GM23338 (cell line): Measurements from ENCODE around the gene RBFOX1. TPM values are rescaled to one million over a fixed set of nuclear protein-coding genes. Genes with fewer than 3 reads are reported as not detected.

ENCODE experiments used
- ATAC-seq: fragments of 200-7000 bp; cut with Tn5 transposase; 3 replicates; pipeline ENCODE4 v1.9.1; 2020
- DNase-seq: peaks from one replicate; pipeline ENCODE4 v3.0.0-alpha.2; 2015; ENCODE audit warnings: low spot score
- H2AFZ ChIP-seq: fragments of 200-600 bp; sonication (generic); 2 replicates; pipeline ENCODE4 v1.8.0; 2016; ENCODE audit warnings: antibody characterized with exemption, mild to moderate bottlenecking, moderate library complexity
- H3F3A ChIP-seq: fragments of 200-600 bp; sonication (generic); replicated peaks from 2 replicates; pipeline ENCODE4 v1.8.0; 2017; ENCODE audit warnings: antibody characterized with exemption, mixed run types, low read depth
- H3K27ac ChIP-seq: fragments of 200-600 bp; sonication (generic); 2 replicates; pipeline ENCODE4 v1.6.1; 2016; ENCODE audit warnings: low read depth
- H3K27me3 ChIP-seq: fragments of 200-600 bp; sonication (generic); 2 replicates; pipeline ENCODE4 v1.8.0; 2016; ENCODE audit warnings: mild to moderate bottlenecking, mixed run types, moderate library complexity; ENCODE audit not compliant: insufficient read depth
- H3K36me3 ChIP-seq: fragments of 200-600 bp; sonication (generic); 2 replicates; pipeline ENCODE4 v1.8.0; 2016; ENCODE audit warnings: mild to moderate bottlenecking; ENCODE audit not compliant: insufficient read depth
- H3K4me1 ChIP-seq: fragments of 200-600 bp; sonication (generic); 2 replicates; pipeline ENCODE4 v1.8.0; 2016; ENCODE audit warnings: mild to moderate bottlenecking, moderate library complexity; ENCODE audit not compliant: insufficient read depth
- H3K4me2 ChIP-seq: fragments of 200-600 bp; sonication (generic); 2 replicates; pipeline ENCODE4 v1.7.1; 2017; ENCODE audit warnings: mixed run types
- H3K4me3 ChIP-seq: fragments of 200-600 bp; sonication (generic); 2 replicates; pipeline ENCODE4 v1.6.1; 2016; ENCODE audit warnings: mixed run types
- H3K79me2 ChIP-seq: fragments of 200-600 bp; sonication (generic); replicated peaks from 2 replicates; pipeline ENCODE4 v1.8.0; 2017; ENCODE audit warnings: mild to moderate bottlenecking; ENCODE audit not compliant: insufficient read depth
- H3K9me2 ChIP-seq: fragments of 200-600 bp; sonication (generic); 2 replicates; pipeline ENCODE4 v1.8.0; 2017; ENCODE audit not compliant: insufficient read depth
- H4K20me1 ChIP-seq: fragments of 200-600 bp; sonication (generic); replicated peaks from 2 replicates; pipeline ENCODE4 v1.8.0; 2017; ENCODE audit warnings: mild to moderate bottlenecking; ENCODE audit not compliant: insufficient read depth
- H3K27ac Mint-ChIP-seq: 2 replicates; pipeline ENCODE4 v1.8.0; 2020; ENCODE audit warnings: inconsistent platforms, mild to moderate bottlenecking, moderate library complexity, mixed read lengths
- H3K27me3 Mint-ChIP-seq: 3 replicates; pipeline ENCODE4 v1.8.0; 2022; ENCODE audit warnings: low read depth, mild to moderate bottlenecking, moderate library complexity, mixed read lengths, inconsistent platforms; ENCODE audit not compliant: insufficient read depth, poor library complexity
- H3K36me3 Mint-ChIP-seq: 3 replicates; pipeline ENCODE4 v1.8.0; 2021; ENCODE audit warnings: low read depth, mild to moderate bottlenecking, inconsistent platforms, moderate library complexity, mixed read lengths
- H3K4me1 Mint-ChIP-seq: 3 replicates; pipeline ENCODE4 v1.8.0; 2020; ENCODE audit warnings: mild to moderate bottlenecking, inconsistent platforms, mixed read lengths
- H3K4me3 Mint-ChIP-seq: 3 replicates; pipeline ENCODE4 v1.8.0; 2021; ENCODE audit warnings: moderate library complexity, mild to moderate bottlenecking, inconsistent platforms, mixed read lengths
- H3K9me3 Mint-ChIP-seq: 3 replicates; pipeline ENCODE4 v1.8.0; 2020; ENCODE audit warnings: moderate library complexity, mild to moderate bottlenecking, inconsistent platforms, mixed read lengths
- CREB1 ChIP-seq: fragments of 250-450 bp; sonication (Bioruptor Pico); IDR thresholded peaks from 2 replicates; pipeline ENCODE4 v1.5.0; 2020; ENCODE audit warnings: low read depth, mild to moderate bottlenecking, moderate library complexity
- CTCF ChIP-seq, 2 experiments: fragments of 200-600 bp in 1 of 2; sonication (generic) in 1 of 2; conservative IDR thresholded peaks; 2 replicates each; pipeline versions ENCODE4 v1.5.1 to v1.6.1; 2016 to 2017; ENCODE audit warnings: antibody characterized with exemption in 2 of 2, low read depth in 2 of 2, mild to moderate bottlenecking in 2 of 2, moderate library complexity in 1 of 2
- EZH2 ChIP-seq: fragments of 200-600 bp; sonication (generic); IDR thresholded peaks from one replicate; pipeline ENCODE4 v1.8.0; 2017; ENCODE audit warnings: antibody characterized with exemption, mild to moderate bottlenecking, low read depth; ENCODE audit not compliant: unreplicated experiment
- EZH2phosphoT487 ChIP-seq: fragments of 200-600 bp; sonication (generic); IDR thresholded peaks from one replicate; pipeline ENCODE4 v1.8.1; 2018; ENCODE audit warnings: antibody characterized with exemption; ENCODE audit not compliant: unreplicated experiment
- JUNB ChIP-seq: IDR thresholded peaks from one replicate; pipeline ENCODE4 v1.6.1; 2016; ENCODE audit warnings: antibody characterized with exemption; ENCODE audit not compliant: unreplicated experiment
- NANOG ChIP-seq: IDR thresholded peaks from 2 replicates; pipeline ENCODE4 v1.6.1; 2016; ENCODE audit warnings: antibody characterized with exemption, borderline replicate concordance
- POLR2AphosphoS5 ChIP-seq: IDR thresholded peaks from 2 replicates; pipeline ENCODE4 v1.6.1; 2016; ENCODE audit warnings: antibody characterized with exemption, low read depth
- STAT1 ChIP-seq: IDR thresholded peaks from one replicate; pipeline ENCODE4 v1.6.1; 2016; ENCODE audit warnings: antibody characterized with exemption; ENCODE audit not compliant: unreplicated experiment
- ZNF114 ChIP-seq: fragments of 250-450 bp; sonication (Bioruptor Pico); IDR thresholded peaks from 2 replicates; pipeline ENCODE4 v1.5.0; 2020; ENCODE audit warnings: mild to moderate bottlenecking, moderate library complexity
- ZNF331 ChIP-seq: fragments of 250-450 bp; sonication (Bioruptor Pico); IDR thresholded peaks from 2 replicates; pipeline ENCODE4 v1.5.0; 2020; ENCODE audit warnings: low read depth, mild to moderate bottlenecking, moderate library complexity
- polyA plus RNA-seq: library from polyadenylated mRNA; unstranded; fragments of >200 nt; fragmentation: Nextera tagmentation; extraction: Ambion mirVana; gene quantifications from 2 replicates; pipeline ENCODE4 v1.2.1, GENCODE V29; 2016
- total RNA-seq: library from RNA; depleted of rRNA; stranded (reverse); fragments of >200 nt; shearing (Covaris generic); gene quantifications from 2 replicates; pipeline ENCODE4 v1.2.3, GENCODE V29; 2014
- TF ChIP-seq, protein P1 (sequence below): IDR thresholded peaks from one replicate; pipeline ENCODE4 v1.6.1; 2018; ENCODE audit warnings: antibody characterized with exemption; ENCODE audit not compliant: unreplicated experiment
- TF ChIP-seq, protein P2 (sequence below): fragments of 250-450 bp; sonication (Bioruptor Pico); IDR thresholded peaks from 2 replicates; pipeline ENCODE4 v1.5.0; 2020; ENCODE audit warnings: mild to moderate bottlenecking, moderate library complexity
- TF ChIP-seq, protein P3 (sequence below): IDR thresholded peaks from 2 replicates; pipeline ENCODE4 v1.6.1; 2016; ENCODE audit warnings: antibody characterized with exemption

Gene RBFOX1
- total and polyA plus RNA-seq, 2 experiments from 2014 or later, result 2.5 to 3.6 TPM

- Histone ChIP-seq H4K20me1 (no peaks in the 10 kb centered on the region), H3F3A (no peaks in the 10 kb centered on the region), H3K9me2 (no peaks in the 10 kb centered on the region)
These were observed 66.7 kb downstream of the RBFOX1 start for GRCh38 chr16:7399296-7399695.

More at GRCh38 chr16:7399296-7399695, 66.7 kb downstream of the RBFOX1 start:
- H3K27me3 Mint-ChIP-seq, result no peaks in the 10 kb centered on the region
- Histone ChIP-seq H2AFZ (no peak overlapping the region), H3K36me3 (no peaks in the 10 kb centered on the region; the same call in 1 of the 2 replicates), H3K79me2 (no peaks in the 10 kb centered on the region), H3K27me3 (no peaks in the 10 kb centered on the region), H3K4me2 (no peak overlapping the region), H3K4me1 (no peaks in the 10 kb centered on the region), H3K4me3 (no peak overlapping the region), H3K27ac (no peak overlapping the region)
- H3K27ac Mint-ChIP-seq, result no peak overlapping the region
- no peak overlapping the region for H3K4me3 Mint-ChIP-seq
- no peaks in the 10 kb centered on the region; the same call in 2 of the 3 replicates for H3K4me1 Mint-ChIP-seq
- no peaks in the 10 kb centered on the region for H3K36me3 Mint-ChIP-seq
- TF ChIP-seq, protein P1, sequence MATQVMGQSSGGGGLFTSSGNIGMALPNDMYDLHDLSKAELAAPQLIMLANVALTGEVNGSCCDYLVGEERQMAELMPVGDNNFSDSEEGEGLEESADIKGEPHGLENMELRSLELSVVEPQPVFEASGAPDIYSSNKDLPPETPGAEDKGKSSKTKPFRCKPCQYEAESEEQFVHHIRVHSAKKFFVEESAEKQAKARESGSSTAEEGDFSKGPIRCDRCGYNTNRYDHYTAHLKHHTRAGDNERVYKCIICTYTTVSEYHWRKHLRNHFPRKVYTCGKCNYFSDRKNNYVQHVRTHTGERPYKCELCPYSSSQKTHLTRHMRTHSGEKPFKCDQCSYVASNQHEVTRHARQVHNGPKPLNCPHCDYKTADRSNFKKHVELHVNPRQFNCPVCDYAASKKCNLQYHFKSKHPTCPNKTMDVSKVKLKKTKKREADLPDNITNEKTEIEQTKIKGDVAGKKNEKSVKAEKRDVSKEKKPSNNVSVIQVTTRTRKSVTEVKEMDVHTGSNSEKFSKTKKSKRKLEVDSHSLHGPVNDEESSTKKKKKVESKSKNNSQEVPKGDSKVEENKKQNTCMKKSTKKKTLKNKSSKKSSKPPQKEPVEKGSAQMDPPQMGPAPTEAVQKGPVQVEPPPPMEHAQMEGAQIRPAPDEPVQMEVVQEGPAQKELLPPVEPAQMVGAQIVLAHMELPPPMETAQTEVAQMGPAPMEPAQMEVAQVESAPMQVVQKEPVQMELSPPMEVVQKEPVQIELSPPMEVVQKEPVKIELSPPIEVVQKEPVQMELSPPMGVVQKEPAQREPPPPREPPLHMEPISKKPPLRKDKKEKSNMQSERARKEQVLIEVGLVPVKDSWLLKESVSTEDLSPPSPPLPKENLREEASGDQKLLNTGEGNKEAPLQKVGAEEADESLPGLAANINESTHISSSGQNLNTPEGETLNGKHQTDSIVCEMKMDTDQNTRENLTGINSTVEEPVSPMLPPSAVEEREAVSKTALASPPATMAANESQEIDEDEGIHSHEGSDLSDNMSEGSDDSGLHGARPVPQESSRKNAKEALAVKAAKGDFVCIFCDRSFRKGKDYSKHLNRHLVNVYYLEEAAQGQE, result no peak
- TF ChIP-seq, protein P2, sequence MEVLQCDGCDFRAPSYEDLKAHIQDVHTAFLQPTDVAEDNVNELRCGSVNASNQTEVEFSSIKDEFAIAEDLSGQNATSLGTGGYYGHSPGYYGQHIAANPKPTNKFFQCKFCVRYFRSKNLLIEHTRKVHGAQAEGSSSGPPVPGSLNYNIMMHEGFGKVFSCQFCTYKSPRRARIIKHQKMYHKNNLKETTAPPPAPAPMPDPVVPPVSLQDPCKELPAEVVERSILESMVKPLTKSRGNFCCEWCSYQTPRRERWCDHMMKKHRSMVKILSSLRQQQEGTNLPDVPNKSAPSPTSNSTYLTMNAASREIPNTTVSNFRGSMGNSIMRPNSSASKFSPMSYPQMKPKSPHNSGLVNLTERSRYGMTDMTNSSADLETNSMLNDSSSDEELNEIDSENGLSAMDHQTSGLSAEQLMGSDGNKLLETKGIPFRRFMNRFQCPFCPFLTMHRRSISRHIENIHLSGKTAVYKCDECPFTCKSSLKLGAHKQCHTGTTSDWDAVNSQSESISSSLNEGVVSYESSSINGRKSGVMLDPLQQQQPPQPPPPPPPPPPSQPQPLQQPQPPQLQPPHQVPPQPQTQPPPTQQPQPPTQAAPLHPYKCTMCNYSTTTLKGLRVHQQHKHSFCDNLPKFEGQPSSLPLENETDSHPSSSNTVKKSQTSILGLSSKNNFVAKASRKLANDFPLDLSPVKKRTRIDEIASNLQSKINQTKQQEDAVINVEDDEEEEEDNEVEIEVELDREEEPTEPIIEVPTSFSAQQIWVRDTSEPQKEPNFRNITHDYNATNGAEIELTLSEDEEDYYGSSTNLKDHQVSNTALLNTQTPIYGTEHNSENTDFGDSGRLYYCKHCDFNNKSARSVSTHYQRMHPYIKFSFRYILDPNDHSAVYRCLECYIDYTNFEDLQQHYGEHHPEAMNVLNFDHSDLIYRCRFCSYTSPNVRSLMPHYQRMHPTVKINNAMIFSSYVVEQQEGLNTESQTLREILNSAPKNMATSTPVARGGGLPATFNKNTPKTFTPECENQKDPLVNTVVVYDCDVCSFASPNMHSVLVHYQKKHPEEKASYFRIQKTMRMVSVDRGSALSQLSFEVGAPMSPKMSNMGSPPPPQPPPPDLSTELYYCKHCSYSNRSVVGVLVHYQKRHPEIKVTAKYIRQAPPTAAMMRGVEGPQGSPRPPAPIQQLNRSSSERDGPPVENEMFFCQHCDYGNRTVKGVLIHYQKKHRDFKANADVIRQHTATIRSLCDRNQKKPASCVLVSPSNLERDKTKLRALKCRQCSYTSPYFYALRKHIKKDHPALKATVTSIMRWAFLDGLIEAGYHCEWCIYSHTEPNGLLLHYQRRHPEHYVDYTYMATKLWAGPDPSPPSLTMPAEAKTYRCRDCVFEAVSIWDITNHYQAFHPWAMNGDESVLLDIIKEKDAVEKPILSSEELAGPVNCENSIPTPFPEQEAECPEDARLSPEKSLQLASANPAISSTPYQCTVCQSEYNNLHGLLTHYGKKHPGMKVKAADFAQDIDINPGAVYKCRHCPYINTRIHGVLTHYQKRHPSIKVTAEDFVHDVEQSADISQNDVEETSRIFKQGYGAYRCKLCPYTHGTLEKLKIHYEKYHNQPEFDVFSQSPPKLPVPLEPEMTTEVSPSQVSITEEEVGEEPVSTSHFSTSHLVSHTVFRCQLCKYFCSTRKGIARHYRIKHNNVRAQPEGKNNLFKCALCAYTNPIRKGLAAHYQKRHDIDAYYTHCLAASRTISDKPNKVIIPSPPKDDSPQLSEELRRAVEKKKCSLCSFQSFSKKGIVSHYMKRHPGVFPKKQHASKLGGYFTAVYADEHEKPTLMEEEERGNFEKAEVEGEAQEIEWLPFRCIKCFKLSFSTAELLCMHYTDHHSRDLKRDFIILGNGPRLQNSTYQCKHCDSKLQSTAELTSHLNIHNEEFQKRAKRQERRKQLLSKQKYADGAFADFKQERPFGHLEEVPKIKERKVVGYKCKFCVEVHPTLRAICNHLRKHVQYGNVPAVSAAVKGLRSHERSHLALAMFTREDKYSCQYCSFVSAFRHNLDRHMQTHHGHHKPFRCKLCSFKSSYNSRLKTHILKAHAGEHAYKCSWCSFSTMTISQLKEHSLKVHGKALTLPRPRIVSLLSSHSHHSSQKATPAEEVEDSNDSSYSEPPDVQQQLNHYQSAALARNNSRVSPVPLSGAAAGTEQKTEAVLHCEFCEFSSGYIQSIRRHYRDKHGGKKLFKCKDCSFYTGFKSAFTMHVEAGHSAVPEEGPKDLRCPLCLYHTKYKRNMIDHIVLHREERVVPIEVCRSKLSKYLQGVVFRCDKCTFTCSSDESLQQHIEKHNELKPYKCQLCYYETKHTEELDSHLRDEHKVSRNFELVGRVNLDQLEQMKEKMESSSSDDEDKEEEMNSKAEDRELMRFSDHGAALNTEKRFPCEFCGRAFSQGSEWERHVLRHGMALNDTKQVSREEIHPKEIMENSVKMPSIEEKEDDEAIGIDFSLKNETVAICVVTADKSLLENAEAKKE (CRISPR knock-in tag), result no peak
- TF ChIP-seq ZNF331 (CRISPR knock-in tag), result no peak
- no peak for TF ChIP-seq JUNB
- TF ChIP-seq CREB1 (CRISPR knock-in tag), result no peak
- no peak for TF ChIP-seq EZH2phosphoT487
- no peak for TF ChIP-seq STAT1
- no peak for TF ChIP-seq ZNF114 (CRISPR knock-in tag)
- TF ChIP-seq, protein P3, sequence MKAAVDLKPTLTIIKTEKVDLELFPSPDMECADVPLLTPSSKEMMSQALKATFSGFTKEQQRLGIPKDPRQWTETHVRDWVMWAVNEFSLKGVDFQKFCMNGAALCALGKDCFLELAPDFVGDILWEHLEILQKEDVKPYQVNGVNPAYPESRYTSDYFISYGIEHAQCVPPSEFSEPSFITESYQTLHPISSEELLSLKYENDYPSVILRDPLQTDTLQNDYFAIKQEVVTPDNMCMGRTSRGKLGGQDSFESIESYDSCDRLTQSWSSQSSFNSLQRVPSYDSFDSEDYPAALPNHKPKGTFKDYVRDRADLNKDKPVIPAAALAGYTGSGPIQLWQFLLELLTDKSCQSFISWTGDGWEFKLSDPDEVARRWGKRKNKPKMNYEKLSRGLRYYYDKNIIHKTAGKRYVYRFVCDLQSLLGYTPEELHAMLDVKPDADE, result no peak
- TF ChIP-seq CTCF (conservative IDR thresholded peaks at IDR 0.05; ENCODE audit: low read depth in 2 of 2), result no peak
- no peak for TF ChIP-seq NANOG
- no peak for TF ChIP-seq POLR2AphosphoS5
- TF ChIP-seq EZH2, result no peak
- ATAC-seq (no peak), DNase-seq (no peak)
- H3K9me3 Mint-ChIP-seq, result peaks cover 3% of the 10 kb centered on the region; the same call in 2 of the 3 replicates
